MV-4-11 (cell line): ENCODE data around the gene RNF26.

Source experiments
- DNase-seq: peaks from one replicate; lab custom pipeline; 2025; lab: John Stamatoyannopoulos, UW

RNF26 gene

DNA sequence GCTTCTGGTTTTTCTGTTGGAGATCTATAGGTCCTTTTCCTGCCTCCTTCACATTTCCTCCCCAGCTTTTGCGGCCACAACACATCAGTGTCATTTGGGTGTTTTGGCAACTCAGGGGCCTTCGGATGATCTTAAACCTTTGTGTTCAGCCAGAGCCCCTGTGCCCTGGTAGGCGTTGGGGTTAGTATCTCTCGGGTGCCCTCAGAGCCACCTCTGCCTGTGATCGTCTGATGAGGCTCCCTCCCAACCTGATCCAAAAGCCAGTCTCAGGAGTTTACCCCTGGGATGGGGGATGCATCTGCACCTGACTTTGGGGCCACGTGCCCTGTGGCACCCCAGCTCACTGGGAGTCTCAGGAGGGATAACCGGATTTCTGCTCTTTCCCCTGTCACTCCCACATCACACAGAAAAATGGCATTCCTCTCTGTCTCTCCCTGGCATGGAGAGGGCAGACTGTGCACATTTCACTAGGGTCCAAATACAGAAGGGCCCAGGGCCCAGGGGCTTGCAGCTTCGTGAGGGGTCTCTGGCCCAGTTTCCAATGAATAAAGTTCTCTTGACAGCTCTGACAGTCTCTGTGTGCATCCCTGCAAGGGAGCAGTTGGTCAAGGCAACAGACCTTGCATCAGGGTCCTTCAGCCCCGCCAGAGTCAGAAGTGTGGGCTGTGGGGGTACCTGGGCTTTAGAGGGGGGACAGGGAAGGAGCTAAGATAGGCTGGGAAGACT is 2.6 kb downstream of the RNF26 start:
- no peak for DNase-seq

DNA sequence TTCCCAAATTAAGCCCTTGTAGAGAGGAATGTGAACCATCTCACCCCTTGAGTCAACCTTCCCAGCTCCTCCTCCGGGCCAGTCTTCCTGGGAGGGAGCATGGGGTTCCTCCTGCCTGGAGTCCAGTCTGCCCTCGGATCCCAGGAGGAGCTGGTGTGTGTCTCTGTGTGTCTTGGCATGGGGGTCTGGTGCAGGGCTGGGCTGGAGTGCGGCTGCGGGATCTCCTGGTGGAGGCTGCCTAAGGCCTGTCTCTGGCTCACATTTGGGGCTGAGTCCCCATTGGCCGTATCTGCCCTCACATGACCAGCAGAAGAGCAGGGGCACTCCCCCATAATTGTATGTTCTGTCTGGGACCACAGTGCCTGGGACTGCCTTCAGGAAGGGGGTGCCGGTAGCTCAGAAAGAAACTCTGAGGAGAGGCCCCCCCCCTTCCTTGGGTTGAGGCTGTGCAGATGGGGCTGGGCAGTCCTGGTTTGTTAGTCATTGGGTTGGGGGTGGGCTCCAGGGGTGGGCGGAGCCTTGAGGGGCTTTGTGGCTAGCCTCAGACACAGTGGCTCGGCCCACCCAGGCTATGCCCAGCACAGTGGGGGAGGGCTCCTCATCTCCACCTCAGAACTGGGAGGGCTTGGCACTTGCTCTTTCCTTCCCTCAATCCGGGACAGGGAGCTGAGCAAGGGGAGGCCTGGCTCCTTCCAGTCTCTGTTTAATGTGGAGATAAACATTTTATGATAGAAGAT is 3.4 kb downstream of the RNF26 start:
- no peak for DNase-seq

DNA sequence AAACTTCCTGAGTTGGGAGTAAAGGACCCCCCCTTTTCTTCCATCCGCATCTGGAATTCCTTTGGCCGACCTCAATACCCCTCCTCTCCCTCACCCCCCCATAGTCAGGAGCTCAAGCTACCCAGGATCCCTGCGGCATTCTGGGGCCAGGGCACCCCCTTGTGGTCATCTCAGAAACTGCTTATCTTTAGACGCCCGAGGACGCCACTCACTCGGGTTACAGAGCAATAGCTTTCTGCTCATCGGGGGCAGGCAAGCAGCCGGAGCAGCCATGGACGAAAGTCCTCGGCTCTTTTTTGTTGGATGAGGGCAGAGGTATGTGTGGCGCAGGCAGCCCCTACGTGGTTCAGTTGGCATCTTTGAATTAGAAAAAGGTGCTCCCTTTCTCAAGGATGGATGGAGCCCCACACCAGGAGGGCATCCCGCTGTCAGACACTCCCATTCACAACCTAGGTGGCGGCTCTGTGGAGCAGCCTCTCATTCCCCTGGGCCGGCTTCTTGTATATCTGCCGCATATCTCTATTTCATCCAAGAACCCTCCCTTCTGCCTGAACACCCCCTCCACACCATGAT is 4.1 kb downstream of the RNF26 start:
- peak; percentile 46 for DNase-seq

DNA sequence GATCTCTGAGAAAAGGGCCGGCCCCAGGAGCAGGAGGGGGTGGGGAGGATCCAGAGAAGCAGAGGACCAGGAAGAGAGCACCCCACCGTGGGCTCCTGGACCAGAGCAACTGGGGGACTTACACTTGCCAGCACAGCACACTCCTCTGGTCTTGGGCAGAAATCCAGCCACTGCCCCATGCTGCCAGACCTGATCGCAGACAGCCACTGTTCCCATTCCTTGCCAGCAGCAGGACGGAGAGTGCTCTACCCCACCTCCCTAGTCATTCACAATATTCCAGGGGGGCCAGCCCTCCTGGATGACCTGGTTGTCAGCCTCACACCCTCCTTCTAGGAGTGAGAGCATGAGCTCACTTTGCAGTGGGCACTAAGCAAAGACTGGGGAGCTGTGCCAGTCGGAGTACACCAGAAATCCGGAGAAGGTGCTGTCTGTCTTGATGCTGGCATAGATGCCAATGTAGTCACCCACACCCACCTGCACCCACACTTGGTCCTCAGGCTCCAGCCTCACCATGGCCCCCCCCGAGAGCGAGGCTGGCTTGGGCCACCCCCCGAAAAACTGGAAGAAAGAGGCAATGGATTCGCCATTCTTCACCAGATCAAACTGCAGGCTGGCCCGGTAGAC is 4.8 kb downstream of the RNF26 start:
- DNase-seq = no peak

DNA sequence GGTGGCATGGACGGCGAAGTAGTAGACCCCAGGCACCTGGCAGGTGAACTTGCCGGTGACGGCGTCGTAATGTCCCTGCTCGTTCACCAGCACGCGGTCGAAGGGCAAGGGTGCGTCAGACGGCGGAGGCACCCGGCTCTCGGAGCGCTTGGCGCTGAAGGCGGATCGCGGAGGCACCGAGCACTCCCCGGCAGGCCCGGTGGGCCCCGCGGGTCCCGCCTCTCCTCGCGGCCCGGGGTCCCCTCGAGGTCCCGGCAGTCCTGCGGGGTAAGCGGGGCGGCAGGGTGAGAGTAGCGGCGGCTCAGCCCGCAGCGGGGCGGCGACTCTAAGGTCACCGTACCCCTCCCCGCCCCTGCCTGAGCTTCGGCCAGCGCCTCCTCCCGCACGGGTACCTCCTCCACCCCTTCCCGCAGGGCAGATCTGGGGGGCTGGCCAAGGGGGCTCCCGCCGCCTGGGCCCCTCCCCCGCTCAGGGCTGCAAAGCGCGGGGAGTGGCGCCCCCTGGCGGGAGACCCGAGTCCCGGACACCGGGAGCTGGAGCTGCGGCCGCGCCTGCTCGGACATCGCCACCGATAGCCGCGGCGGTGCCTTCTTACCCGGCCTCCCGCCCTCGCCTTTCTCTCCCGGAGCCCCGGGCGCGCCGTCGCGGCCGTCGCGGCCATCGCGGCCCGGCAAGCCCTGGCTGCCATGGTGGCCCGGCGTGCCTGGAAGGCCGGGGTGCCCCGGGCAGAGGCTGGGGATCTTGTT is 5.4 kb downstream of the RNF26 start:
- no peak for DNase-seq

DNA sequence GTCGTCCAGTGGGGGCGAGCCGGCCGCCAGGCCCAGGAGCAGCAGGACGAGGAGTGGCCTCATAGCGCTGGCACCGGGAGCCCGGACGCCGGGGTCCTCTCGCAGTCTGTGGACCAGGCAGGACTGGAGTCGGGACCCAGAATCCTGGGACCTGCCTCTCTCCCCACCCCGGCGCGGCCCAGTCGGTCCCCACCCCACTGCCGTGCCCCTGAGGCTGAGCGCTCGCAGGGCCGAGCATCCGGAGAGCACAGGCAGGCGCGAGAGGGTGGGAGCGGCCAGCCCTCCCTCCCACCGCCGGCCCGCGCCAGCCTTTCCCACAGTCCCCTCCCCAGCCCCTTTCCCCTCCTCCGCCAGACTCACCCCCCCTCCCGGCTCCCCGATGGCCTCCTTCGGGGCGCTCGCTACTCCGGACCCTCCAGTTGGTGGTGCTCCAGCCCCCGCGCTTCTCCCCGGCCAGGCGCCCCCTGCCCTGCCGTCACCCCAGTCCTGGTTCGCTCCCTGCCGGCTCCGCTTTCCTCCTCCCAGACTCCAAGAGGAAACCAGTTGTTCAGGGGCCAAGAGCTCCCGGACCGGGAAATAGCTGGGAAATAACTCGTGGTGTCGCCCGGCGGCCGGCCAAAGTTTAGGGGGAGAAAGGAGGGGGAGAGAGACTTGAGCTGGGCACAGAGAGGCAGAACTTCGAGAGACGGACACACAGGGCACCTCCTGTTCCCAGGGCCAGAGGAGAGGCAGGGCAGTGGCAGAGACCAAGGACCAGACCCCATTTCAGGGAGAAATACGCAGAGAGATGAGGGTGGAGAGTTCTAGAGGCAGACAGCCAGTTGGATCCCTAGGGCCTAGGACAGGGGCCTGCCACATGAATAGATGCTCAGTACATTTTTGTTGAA is 6.3 kb downstream of the RNF26 start, which contains the start of gene C1QTNF5:
Gene C1QTNF5 (minus strand): TSS at position 549 of the 887 bp plus-strand sequence. CDS start 486 bp downstream, at position 63.
- DNase-seq = no peak

DNA sequence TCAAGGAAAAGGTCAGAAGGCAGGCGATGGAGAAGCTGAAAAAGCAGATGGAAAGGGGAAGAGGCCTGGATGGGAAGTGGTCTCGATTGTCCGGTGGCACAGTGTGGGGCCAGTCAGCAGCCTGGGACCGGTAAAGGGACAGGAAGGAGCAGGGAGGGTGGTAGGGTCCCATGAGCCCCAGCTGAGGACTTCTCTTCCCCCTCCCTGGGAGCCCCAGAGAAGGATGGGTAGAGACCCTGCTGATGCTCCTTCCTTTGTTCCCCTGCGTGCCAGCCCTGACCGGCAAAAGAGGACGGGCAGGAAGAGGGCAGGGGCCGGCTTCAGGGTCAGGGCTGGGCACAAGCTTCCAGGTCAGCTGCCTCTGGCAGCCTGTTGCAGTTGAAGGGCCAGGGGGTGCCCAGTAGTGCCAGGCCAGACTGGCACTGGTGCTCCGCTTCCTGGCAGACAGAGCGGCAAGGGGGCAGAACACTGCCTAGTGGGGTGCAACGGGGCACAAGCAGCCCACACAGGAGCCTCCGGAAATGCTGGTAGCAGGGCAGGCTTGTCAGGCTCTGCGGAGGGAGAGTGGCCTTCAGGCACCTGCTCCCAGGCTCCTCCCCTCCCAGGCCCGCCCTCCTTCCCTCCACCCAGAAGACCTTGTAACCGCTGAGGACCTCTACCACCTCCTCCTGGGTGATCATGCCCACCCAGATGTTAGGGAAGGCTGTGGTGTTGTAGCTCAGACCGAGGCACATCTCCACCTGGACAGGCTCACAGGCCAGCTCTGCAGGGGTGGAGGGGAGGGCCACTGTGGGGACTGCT is 7.1 kb downstream of the RNF26 start:
- peak; percentile 8 for DNase-seq

DNA sequence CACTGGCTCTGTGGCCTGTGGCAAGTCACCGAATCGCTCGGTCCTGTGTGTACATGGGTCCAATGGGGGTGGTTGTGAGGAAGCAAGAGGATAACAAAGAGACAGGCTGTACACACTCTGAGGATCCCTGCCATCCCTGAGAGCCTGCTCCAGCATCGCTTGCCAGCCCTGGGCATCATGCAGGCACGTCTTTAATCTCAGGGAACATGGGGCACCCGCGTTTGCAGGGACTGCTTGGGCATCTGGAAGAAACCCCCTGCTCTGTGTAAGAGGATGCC is 7.6 kb downstream of the RNF26 start:
- DNase-seq = no peak

DNA sequence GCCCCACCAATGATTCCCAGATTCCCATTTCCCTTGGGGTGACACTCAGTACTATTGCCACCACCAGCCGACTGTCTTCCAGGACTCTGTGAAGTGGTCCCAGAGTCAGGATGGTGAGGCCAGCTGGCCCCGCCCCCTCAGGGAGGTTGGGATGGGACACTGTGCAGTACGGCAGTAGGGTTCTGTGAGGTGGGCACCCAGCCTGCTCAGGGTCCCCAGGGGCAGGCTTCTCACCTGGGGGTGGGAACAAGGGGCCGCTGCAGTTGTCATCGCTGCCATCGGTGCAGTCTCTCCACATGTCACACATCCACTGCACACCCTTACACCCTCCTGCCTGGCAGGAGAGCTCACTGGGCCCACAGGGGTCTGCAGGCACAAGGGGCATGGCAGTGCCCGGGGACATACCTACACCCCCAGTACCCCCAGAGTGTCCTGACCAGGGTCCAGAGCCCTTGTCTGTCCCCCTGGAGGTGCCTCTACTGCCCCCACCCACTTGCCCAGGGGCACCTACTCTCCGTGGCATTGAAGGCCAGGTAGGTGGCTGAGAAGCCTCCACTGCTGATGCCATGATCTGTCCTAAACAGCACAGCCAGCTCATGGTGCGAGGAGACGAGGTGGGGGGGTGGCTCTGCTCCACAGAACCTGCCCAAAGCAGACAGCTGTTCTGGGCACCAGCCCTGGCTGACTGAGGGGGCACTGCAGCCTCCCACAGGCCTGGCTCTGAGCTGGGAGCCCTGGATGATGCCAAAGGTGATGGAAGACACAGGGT is 8.2 kb downstream of the RNF26 start:
- no peak for DNase-seq

DNA sequence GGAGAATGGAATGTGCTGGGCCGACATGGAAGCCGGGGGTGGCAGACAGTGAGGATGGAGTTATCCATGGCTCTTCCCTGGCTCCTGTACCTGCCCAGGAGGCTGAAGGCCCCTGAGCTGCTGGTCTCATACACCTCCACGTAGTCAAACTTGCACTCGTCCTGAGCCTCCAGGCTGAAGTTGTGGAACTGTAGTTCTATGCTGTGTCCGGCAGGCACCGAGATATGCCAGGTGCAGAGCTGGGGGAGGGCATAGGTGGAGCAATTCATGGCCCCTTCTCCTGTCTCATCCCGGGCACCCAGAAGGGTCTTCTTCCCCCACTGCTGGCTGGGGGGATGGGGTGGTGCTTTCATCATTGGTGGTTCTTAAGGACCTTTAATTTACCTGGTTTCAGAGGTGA is 9.4 kb downstream of the RNF26 start:
- no peak for DNase-seq

DNA sequence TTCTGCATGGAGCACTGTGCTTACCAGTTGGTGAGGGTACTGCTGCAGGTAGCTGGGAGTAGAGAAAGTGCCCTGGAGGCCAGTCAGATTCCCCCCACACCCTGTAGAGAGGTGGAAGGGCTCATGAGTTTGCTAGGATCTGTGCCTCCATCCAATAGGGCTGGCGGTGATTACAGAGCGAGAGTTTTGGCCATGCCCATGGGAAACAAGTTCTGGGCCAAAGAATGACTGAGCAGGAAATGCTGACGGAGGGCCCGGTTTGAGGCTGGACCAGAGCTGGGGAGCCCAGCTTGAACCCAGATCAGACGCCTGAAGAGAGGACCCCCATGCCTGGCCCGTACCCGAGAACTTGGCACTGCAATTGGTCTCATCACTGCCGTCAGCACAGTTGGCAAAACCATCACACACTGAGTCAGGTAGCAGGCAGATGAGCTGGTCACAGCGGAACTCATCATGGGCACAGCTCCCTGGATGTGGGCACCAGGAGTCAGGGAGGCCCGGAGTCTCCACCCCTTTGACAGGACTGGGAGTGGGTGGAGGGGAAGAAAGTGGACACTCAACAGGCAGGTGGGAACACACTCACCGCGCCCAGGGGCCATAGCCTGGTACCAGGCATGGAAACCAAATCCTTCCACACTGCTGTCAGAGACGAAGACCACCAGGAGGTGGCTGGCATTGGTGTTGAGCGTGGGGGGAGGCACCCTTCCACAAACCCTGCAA is 10.1 kb downstream of the RNF26 start:
- no peak for DNase-seq

DNA sequence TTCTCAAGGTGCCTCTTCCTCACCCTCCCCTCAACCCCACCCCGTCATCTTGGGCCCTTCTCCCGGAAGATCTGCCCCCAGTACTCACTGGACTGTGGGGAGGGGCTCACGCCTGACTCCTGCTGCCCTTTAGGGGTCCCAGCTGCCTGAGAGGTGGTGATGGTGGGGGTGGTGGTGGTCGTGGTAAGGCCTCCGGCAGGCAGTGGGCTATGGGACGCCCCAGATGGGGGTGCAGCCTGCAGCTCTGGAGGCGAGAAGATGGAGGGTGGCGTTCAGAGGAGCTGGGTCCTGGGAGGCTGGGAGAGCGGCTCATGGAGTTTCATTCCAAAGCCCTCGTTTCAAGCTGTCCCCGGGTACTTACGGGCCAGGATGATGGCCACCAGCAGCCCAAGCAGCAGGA is 11.4 kb downstream of the RNF26 start:
- DNase-seq = no peak

DNA sequence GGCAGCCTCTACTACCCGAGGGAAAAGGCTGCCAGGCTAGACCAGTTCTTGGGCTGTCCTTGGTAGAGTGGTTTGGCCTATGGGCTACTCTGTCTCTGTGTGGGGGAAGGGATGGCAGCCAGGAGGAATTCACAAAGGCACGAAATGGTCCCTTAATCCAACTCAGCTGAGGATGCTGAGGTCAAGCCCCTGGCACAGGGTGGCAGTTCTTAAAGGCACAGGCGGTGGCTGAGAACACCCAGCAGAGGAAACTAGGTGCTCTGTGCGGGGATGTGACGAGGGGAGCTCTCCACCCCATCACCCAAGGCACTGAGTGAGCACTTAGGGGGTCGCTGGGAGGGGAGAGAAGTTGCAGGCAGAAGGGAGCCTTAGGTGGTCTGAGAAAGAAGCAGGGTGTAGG is 12.3 kb downstream of the RNF26 start, which contains the start of gene MFRP:
Gene MFRP (minus strand): TSS at position 101 of the 400 bp plus-strand sequence. CDS start 192 bp downstream, outside the sequence.
- no peak for DNase-seq

DNA sequence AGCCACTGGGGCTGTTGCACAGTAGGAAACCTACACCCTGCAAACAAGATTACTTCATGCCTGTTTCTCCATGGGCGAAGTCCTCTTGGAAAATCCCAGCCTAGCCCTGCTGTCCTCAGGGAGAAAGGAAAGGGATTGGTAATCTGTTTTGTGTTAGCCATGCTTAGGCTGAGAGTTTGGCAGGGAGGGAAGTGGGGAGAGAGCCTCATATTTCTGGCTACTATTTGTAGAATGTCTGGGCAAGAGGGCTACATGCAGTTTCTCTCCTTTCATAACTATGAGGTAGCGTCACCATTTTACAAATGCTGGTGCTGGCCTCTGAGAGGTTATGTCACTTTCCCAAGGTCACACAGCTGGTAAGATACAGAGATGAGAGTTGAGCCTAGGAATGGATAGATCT is 12.9 kb downstream of the RNF26 start:
- DNase-seq = no peak

DNA sequence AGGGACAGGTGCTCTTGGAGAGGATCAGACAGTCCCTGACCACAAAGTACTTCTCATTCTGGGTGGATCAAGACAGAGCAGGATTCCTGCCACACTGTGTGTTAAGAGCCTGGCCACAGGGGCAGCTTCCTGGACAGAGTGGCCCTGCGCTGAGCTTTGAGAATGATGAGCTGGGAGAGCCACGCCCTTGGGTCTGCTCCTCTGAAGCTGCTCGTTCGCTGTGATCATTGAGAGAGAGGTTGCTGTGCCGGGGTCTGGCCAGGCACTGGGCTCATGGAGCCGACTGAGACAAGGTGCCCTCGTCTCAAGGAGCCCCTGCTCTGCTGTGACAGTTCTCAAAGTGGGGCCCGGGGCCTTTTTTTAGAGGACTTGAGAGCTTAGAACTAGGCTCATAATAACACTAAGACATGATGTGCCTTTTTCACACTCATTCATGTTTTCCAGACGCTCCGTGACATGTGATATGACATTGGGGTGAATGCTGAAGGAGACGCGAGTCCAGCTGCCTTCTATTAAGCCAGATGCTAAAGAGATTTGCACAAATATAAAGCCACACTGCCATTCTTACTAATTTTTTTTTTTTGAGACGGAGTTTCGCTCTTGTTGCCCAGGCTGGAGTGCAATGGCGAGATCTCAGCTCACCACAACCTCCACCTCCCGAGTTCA is 13.7 kb downstream of the RNF26 start:
- DNase-seq = no peak

DNA sequence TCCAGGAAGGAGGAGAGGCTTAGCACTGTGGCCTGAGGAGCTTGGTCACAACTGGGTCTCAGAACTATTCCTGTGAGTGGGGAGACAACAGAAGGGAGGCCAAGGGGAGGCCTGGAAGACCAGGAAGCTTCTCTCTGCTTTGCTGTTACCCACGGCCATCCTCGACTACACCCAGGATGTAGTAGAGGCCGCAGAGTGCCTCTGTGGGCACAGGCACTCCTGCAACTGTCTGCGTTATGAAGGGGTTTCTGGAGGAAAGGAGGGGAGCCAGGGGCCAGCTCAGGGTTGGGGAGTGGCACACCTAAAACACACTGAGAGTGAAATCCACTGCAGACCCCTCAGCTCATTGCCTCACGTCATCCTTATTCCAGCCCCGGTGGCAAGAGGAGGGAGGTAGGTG is 16.0 kb downstream of the RNF26 start:
- DNase-seq = no peak

DNA sequence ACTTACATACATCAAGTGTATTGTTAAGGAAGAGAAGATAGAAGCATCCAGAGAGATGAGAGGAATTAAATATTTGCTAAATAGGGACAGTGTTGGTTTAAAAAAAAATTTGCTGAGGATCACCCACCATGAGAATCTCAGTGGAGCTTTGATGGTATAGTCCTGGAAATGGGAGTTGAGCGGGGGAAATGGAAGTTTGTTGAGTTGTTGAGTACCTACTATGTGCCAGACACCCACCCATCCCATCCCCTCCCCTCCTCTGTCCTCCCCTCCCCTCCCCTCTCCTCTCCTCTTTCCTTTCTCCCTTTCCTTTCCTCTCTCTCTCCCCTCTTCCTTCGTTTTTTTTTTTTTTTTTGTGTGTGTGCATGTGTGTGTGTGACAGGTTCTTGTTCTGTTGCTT is 16.9 kb downstream of the RNF26 start:
- no peak for DNase-seq

DNA sequence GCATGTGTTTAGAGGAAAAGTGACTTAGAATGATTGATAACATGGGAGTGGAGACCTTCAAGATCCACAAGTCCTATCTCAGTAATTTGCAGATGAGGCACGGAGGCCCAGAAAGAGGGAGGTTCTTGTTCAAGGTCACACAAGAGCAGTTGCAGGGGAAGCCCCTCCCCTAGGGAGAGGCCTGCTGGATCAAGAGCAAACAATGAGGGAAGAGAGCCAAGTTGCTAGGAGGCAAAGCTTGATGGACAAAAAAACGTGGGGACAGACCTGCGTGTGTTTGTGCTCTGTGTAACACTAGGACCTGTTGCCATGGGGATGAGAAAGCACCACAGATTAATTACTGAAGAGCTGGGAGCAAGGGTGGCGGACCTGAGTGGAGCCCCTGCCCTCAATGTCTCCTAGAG is 18.5 kb downstream of the RNF26 start:
- DNase-seq = no peak
